Neuronal stem cell (in vitro differentiated cells): ENCODE results near the gene GREB1.

Experiments
- DNase-seq: peaks from one replicate; pipeline ENCODE4 v3.0.0-alpha.2; 2013; ENCODE audit warnings: low spot score
- H2AFZ ChIP-seq: one replicate; pipeline ENCODE4 v1.6.1; 2013; ENCODE audit warnings: mild to moderate bottlenecking, low read length, inconsistent platforms
- H2AK5ac ChIP-seq: 2 replicates; pipeline ENCODE4 v1.6.1; 2013; ENCODE audit warnings: low read depth, mild to moderate bottlenecking, inconsistent platforms, low read length, moderate library complexity, mixed read lengths
- H2BK120ac ChIP-seq: 2 replicates; pipeline ENCODE4 v1.6.1; 2013; ENCODE audit warnings: low read depth, mild to moderate bottlenecking, inconsistent platforms, low read length, moderate library complexity, mixed read lengths
- H2BK12ac ChIP-seq: one replicate; pipeline ENCODE4 v1.6.1; 2013; ENCODE audit warnings: low read length, inconsistent platforms
- H2BK15ac ChIP-seq: 2 replicates; pipeline ENCODE4 v1.6.1; 2013; ENCODE audit warnings: mild to moderate bottlenecking, low read length, inconsistent platforms, mixed read lengths
- H2BK5ac ChIP-seq: one replicate; pipeline ENCODE4 v1.6.1; 2013; ENCODE audit warnings: inconsistent platforms, mild to moderate bottlenecking, low read length, moderate library complexity
- H3K14ac ChIP-seq: one replicate; pipeline ENCODE4 v1.6.1; 2013; ENCODE audit warnings: low read length, inconsistent platforms
- H3K18ac ChIP-seq: 2 replicates; pipeline ENCODE4 v1.6.1; 2013; ENCODE audit warnings: low read length, inconsistent platforms
- H3K23ac ChIP-seq: 2 replicates; pipeline ENCODE4 v1.6.1; 2013; ENCODE audit warnings: low read depth, mild to moderate bottlenecking, mixed read lengths, low read length, inconsistent platforms; ENCODE audit not compliant: poor library complexity
- H3K27ac ChIP-seq: replicated peaks from 3 replicates; pipeline ENCODE4 v1.5.1; 2013; ENCODE audit warnings: low read length, inconsistent platforms
- H3K27me3 ChIP-seq, 3 experiments: 2 replicates each; pipeline ENCODE4 v1.6.1; 2013; ENCODE audit warnings: low read length in 3 of 3, mild to moderate bottlenecking in 2 of 3, inconsistent platforms in 1 of 3, low read depth in 1 of 3, mixed read lengths in 1 of 3, moderate library complexity in 1 of 3; ENCODE audit not compliant: control insufficient read depth in 3 of 3, insufficient read depth in 3 of 3
- H3K36me3 ChIP-seq, 2 donors: replicated peaks in 1 of 2; 2 replicates each; pipeline ENCODE4 v1.6.1; 2013; ENCODE audit warnings: low read length in 2 of 2; ENCODE audit not compliant: control insufficient read depth in 2 of 2, insufficient read depth in 2 of 2
- H3K4ac ChIP-seq: 2 replicates; pipeline ENCODE4 v1.6.1; 2013; ENCODE audit warnings: inconsistent platforms, mild to moderate bottlenecking, low read length, moderate library complexity
- H3K4me1 ChIP-seq, 2 donors: 1 replicate in 1 of 2; 2 replicates in 1 of 2; pipeline ENCODE4 v1.6.1; 2013; ENCODE audit warnings: low read length in 2 of 2, low read depth in 1 of 2; ENCODE audit not compliant: control insufficient read depth in 2 of 2, insufficient read depth in 1 of 2
- H3K4me2 ChIP-seq: one replicate; pipeline ENCODE4 v1.6.1; 2013; ENCODE audit warnings: mild to moderate bottlenecking, low read length, inconsistent platforms; ENCODE audit not compliant: insufficient read depth, poor library complexity, severe bottlenecking
- H3K4me3 ChIP-seq, 2 donors: 2 replicates each; pipeline ENCODE4 v1.5.1; 2013; ENCODE audit warnings: low read length in 2 of 2, mild to moderate bottlenecking in 2 of 2, inconsistent platforms in 1 of 2, moderate library complexity in 1 of 2
- H3K79me1 ChIP-seq: one replicate; pipeline ENCODE4 v1.6.1; 2013; ENCODE audit warnings: low read depth, mild to moderate bottlenecking, inconsistent platforms, low read length, moderate library complexity
- H3K9ac ChIP-seq: one replicate; pipeline ENCODE4 v1.6.1; 2013; ENCODE audit warnings: mild to moderate bottlenecking, low read depth, low read length, inconsistent platforms; ENCODE audit not compliant: poor library complexity
- H3K9me3 ChIP-seq, 2 donors: replicated peaks in 1 of 2; 2 replicates each; pipeline versions ENCODE3 to v1.6.1; 2013; ENCODE audit warnings: low read length in 2 of 2, mild to moderate bottlenecking in 2 of 2, inconsistent platforms in 1 of 2, low read depth in 1 of 2, mixed read lengths in 1 of 2, moderate library complexity in 1 of 2; ENCODE audit not compliant: control insufficient read depth in 2 of 2, insufficient read depth in 1 of 2
- H4K8ac ChIP-seq: one replicate; pipeline ENCODE4 v1.6.1; 2013; ENCODE audit warnings: low read depth, mild to moderate bottlenecking, inconsistent platforms, low read length, moderate library complexity
- H4K91ac ChIP-seq: one replicate; pipeline ENCODE4 v1.6.1; 2013; ENCODE audit warnings: low read length, low read depth, mild to moderate bottlenecking, inconsistent platforms; ENCODE audit not compliant: poor library complexity
- WGBS, 2 donors: extraction: QIAGEN DNeasy Blood & Tissue Kit; methylation state at CpG; one replicate each; pipeline ENCODE4 v1.1.7; 2013; ENCODE audit warnings: missing lambda C conversion rate in 2 of 2, mixed read lengths in 1 of 2; ENCODE audit not compliant: insufficient read length in 2 of 2, insufficient replicate concordance in 1 of 2; ENCODE audit errors: extremely low coverage in 2 of 2; 5-methylcytosine and 5-hydroxymethylcytosine counted together

The GREB1 gene

GRCh38 chr2:11578986-11579774, 45.3 kb downstream of the GREB1 start:
- H3K4me1 ChIP-seq, result peaks cover 7 to 8% of the 10 kb centered on the region in 2 donors
- H3K9ac ChIP-seq, result no peak overlapping the region
- no peak overlapping the region for H3K14ac ChIP-seq
- no peaks in the 10 kb centered on the region for H3K79me1 ChIP-seq
- H3K36me3 ChIP-seq, result peaks cover 24 to 98% of the 10 kb centered on the region in 2 donors
- H2BK12ac ChIP-seq, result no peak overlapping the region
- H3K4me2 ChIP-seq, result no peak overlapping the region
- no peak overlapping the region for H3K4ac ChIP-seq
- no peak overlapping the region for H2AK5ac ChIP-seq
- no peak overlapping the region for H2BK15ac ChIP-seq
- H3K4me3 ChIP-seq, result no peak overlapping the region
- no CpG with 5 or more reads among the region's 11 CpGs for WGBS, 2 donors
- H4K8ac ChIP-seq, result no peak overlapping the region
- H3K27ac ChIP-seq, result no peak overlapping the region
- no peak for DNase-seq
- H3K27me3 ChIP-seq, result no peaks in the 10 kb centered on the region
- no peak overlapping the region for H3K23ac ChIP-seq
- no peaks in the 10 kb centered on the region for H3K9me3 ChIP-seq
- no peak overlapping the region for H2BK120ac ChIP-seq
- no peak overlapping the region for H4K91ac ChIP-seq
- H3K18ac ChIP-seq, result peak overlapping the region; percentile 39
- H2BK5ac ChIP-seq, result no peak overlapping the region
- no peak overlapping the region for H2AFZ ChIP-seq

GRCh38 chr2:11579867-11580659, 46.2 kb downstream of the GREB1 start:
- no peak overlapping the region for H3K4ac ChIP-seq
- H3K4me2 ChIP-seq, result no peak overlapping the region
- peak overlapping the region; percentile 47 for H3K9ac ChIP-seq
- H2BK15ac ChIP-seq, result no peak overlapping the region
- H3K4me3 ChIP-seq, result no peak overlapping the region
- DNase-seq, result no peak
- no peak overlapping the region for H3K27ac ChIP-seq
- H2AFZ ChIP-seq, result no peak overlapping the region
- H4K91ac ChIP-seq, result no peak overlapping the region
- H3K23ac ChIP-seq, result no peak overlapping the region
- WGBS, 2 donors, result no CpG with 5 or more reads among the region's 10 CpGs
- H4K8ac ChIP-seq, result no peak overlapping the region
- peaks cover 7 to 9% of the 10 kb centered on the region in 2 donors for H3K4me1 ChIP-seq
- H3K18ac ChIP-seq, result no peak overlapping the region
- H3K79me1 ChIP-seq, result no peaks in the 10 kb centered on the region
- no peak overlapping the region for H2BK12ac ChIP-seq
- H2BK5ac ChIP-seq, result no peak overlapping the region
- H3K14ac ChIP-seq, result no peak overlapping the region
- H3K27me3 ChIP-seq, result no peaks in the 10 kb centered on the region
- no peaks in the 10 kb centered on the region for H3K9me3 ChIP-seq
- H2AK5ac ChIP-seq, result no peak overlapping the region
- H3K36me3 ChIP-seq, result peaks cover 24 to 98% of the 10 kb centered on the region in 2 donors
- H2BK120ac ChIP-seq, result no peak overlapping the region

DNA sequence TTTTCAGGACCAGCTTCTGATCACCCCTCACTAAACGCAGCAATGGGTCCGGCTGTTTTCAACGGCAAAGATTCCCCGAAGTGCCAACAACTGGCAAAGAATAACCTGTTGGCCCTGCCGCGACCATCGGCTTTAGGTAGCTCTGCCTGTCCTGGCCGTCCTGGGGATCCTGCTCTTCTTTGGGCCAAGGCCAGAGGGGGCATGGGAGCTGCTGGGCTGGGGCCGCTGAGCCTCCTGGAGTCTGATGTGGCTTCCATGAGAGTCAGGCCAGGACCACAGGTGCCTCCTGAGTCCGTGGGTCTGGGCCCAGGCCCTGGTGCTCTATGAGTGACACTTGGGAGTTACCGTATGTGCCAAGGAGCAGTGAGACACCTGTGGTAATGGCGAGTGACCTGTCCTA, 46.9 kb downstream of the GREB1 start:
- H4K8ac ChIP-seq, result no peak overlapping the region
- H3K36me3 ChIP-seq, result peaks cover 27 to 98% of the 10 kb centered on the region in 2 donors
- H2AK5ac ChIP-seq, result peak overlapping the region; percentile 18
- H4K91ac ChIP-seq, result no peak overlapping the region
- no peak overlapping the region for H3K23ac ChIP-seq
- H3K4me3 ChIP-seq, result no peak overlapping the region
- no peak overlapping the region for H3K14ac ChIP-seq
- DNase-seq, result no peak
- H2BK120ac ChIP-seq, result no peak overlapping the region
- H3K18ac ChIP-seq, result no peak overlapping the region
- no peak overlapping the region for H2AFZ ChIP-seq
- no peak overlapping the region for H3K4me2 ChIP-seq
- H3K27ac ChIP-seq, result no peak overlapping the region
- no peak overlapping the region for H2BK5ac ChIP-seq
- H3K4ac ChIP-seq, result no peak overlapping the region
- no peak overlapping the region for H2BK12ac ChIP-seq
- H2BK15ac ChIP-seq, result no peak overlapping the region
- peaks cover 7 to 9% of the 10 kb centered on the region in 2 donors for H3K4me1 ChIP-seq
- WGBS, 2 donors, result no CpG with 5 or more reads among the region's 12 CpGs
- peak overlapping the region; percentile 10 for H3K9ac ChIP-seq
- H3K27me3 ChIP-seq, result no peaks in the 10 kb centered on the region
- no peaks in the 10 kb centered on the region for H3K79me1 ChIP-seq
- H3K9me3 ChIP-seq, result no peaks in the 10 kb centered on the region

DNA sequence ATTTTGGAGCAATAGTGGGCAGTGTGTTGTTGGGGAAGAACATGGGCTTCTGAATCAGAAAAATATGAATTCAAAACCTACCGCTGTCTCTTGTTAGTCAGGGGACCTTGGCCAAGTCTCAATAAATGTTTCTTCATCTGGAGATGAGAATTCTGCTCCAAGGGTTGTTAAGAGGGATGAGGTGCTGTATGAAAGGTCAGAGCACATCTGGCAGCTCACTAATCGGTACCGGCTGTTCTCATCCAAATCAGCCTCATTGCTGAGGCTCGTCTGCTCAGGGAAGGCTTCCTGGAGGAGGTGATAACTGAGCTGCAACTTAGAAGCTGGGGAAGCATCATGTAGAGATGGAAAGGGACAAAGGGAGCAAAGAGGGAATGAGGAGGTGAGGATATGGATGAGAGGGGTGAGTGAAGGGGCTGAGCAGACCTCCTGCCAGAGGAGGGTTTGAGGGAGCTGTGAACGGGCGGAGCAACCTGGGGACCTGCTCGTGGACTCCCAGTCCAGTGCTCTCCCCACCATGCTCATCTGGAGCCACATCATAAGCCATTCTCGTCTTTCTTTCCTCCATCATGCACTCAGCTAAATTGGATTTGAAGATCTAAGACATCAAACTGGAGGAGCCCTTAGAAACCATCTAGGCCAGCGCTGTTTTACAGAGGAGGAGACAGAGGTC, 47.4 kb downstream of the GREB1 start:
- no peak overlapping the region for H3K14ac ChIP-seq
- H3K36me3 ChIP-seq, result peaks cover 30 to 98% of the 10 kb centered on the region in 2 donors
- no peak overlapping the region for H2BK15ac ChIP-seq
- no peak for DNase-seq
- no CpG with 5 or more reads among the region's 9 CpGs for WGBS, 2 donors
- no peak overlapping the region for H2BK120ac ChIP-seq
- no peak overlapping the region for H3K23ac ChIP-seq
- no peak overlapping the region for H3K4me3 ChIP-seq
- no peak overlapping the region for H4K8ac ChIP-seq
- H3K4ac ChIP-seq, result no peak overlapping the region
- no peak overlapping the region for H3K9ac ChIP-seq
- H3K9me3 ChIP-seq, result no peaks in the 10 kb centered on the region
- H2BK5ac ChIP-seq, result no peak overlapping the region
- H3K4me2 ChIP-seq, result no peak overlapping the region
- no peaks in the 10 kb centered on the region for H3K79me1 ChIP-seq
- H3K4me1 ChIP-seq, result peaks cover 7 to 9% of the 10 kb centered on the region in 2 donors
- H2AFZ ChIP-seq, result no peak overlapping the region
- no peak overlapping the region for H4K91ac ChIP-seq
- no peaks in the 10 kb centered on the region for H3K27me3 ChIP-seq
- H2BK12ac ChIP-seq, result no peak overlapping the region
- no peak overlapping the region for H2AK5ac ChIP-seq
- no peak overlapping the region for H3K27ac ChIP-seq
- no peak overlapping the region for H3K18ac ChIP-seq
